ENCODE measurements around the gene CORIN.

DNA sequence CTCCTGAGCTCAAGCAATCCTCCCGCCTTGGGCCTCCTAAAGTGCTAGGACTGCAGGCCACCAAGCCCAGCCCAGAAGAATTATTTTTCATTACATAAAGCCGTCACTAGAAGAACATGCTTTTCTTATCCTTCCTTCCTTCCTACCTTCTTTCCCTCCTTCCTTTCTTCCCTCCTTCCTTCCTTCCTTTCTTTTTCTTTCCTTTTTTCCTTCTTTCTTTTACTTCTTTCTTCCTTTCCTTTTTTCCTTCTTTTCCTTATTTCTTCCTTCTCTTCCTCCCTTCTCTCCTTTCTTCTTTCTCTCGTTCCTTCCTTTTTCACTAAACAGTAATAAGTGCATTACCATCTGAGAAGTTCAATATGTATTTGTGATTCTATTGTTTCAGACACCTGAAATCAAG, 231.4 kb downstream of the CORIN start:
- TF ChIP-seq CTCF (conservative IDR thresholded peaks at IDR 0.05; ENCODE audit: low read length) (no peak), EZH2phosphoT487 (IDR thresholded peaks at IDR 0.05; ENCODE audit: borderline replicate concordance) (no peak)

Data from Loucy (cell line).